Stimulated activated CD8-positive, alpha-beta memory T cell treated with anti-CD3 and anti-CD28 coated beads, Interleukin-7, amount 100 ng/mL, for 1 hour (primary cell): ENCODE data around the gene NHEJ1.

Experiments used
- DNase-seq, 2 donors: peaks; one replicate each; pipeline ENCODE4 v3.0.0-alpha.2; 2020; ENCODE audit warnings: low read depth in 2 of 2

Gene NHEJ1

GRCh38 chr2:219087361-219087760 is 73.3 kb downstream of the NHEJ1 start:
- DNase-seq, result no peak

- no peak for DNase-seq
Measured at GRCh38 chr2:219086196-219086595, 74.4 kb downstream of the NHEJ1 start.

- no peak for DNase-seq
Measured at GRCh38 chr2:219084791-219085190, 75.8 kb downstream of the NHEJ1 start.

- DNase-seq, result no peak
Measured at GRCh38 chr2:219082332-219082958, 78.2 kb downstream of the NHEJ1 start.

DNA sequence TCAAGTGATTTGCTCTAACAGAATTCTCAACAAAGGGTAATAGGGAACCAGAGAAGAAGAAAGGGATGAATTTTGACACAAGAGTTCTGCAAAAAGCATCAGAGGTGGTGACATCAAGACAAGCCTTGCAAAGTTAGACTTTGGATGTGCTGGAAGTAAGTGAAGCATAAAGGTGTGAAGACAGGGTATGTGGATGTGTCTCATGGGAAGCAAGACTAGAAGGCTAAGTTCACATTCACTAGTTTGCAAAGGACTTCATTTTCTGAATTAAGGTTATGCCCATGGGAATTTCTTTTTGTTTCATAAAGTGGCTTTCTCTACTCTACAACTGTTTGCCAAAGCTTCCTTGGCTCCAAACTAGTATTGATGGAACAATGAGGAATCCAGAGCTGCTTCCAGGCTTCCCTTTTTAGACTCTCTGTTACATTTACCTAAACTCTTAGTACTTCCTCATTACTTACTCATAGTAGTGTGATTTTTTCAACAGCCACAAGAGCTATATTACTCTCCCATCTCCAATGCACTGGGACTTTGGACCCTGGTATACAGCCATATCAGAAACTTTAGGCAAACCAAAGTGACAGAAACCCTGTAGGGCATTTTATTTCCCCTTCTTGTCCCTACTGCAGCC is 78.8 kb downstream of the NHEJ1 start:
- no peak for DNase-seq

DNA sequence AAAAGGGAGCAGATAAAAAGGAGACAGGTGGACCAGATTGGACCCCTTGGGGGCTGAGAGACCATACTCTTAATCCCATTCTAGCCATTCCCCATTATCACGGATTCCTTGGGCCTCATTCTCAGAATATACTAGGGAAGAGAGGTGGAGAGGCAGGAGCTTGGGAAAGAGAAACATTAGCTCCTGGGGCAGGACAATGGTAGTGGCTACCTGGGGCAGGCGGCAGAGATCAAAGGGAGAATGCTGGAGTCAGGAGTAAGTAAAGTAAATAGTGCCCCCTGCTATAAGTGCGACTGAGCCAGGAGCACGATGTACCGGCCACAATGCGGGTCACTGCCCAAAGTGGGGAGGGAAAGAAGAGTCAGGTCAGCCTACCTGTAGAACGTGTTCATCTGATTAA is 79.5 kb downstream of the NHEJ1 start:
- no peak for DNase-seq

DNA sequence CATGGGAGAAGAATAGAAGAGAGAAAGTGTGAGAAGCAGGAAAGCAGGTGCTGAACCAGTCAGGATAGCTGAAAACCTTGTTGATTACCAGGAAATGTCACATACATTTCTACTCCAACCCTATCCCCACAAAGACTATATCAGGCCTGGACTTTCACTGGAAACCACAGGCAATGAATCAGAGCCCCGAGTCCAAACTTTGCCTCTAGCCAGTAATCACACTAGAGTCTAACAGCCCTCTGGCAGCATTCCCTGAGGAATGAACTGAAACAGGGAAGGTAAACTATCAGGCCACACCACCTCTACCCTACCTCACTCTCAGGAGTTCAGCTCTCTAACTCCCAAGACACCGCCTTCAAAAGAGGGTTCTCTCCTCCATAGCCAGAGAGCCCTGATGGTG is 81.2 kb downstream of the NHEJ1 start:
- DNase-seq, result no peak

GRCh38 chr2:219078951-219079350 is 81.7 kb downstream of the NHEJ1 start:
- DNase-seq, result no peak

GRCh38 chr2:219078126-219078525 is 82.5 kb downstream of the NHEJ1 start:
- no peak for DNase-seq

DNA sequence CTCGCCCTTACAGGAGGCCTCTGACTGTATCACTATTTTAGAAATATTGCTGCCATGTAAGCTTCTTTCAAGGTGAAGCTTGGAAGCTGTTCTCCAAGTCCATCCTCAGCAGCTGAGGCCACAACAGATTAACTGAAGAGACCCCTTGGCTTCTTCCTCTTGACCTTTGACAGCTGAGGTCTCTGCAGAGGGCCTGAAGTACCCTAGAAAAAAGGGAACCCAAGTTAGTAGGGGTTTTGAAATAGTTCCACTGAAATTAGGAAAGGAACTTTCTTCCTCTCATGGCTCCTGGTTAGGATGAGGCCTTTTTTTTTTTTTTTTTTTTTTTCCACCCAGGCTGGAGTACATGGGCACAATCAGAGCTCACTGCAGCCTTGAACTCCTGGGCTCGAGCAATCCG is 84.4 kb downstream of the NHEJ1 start:
- DNase-seq, result no peak

DNA sequence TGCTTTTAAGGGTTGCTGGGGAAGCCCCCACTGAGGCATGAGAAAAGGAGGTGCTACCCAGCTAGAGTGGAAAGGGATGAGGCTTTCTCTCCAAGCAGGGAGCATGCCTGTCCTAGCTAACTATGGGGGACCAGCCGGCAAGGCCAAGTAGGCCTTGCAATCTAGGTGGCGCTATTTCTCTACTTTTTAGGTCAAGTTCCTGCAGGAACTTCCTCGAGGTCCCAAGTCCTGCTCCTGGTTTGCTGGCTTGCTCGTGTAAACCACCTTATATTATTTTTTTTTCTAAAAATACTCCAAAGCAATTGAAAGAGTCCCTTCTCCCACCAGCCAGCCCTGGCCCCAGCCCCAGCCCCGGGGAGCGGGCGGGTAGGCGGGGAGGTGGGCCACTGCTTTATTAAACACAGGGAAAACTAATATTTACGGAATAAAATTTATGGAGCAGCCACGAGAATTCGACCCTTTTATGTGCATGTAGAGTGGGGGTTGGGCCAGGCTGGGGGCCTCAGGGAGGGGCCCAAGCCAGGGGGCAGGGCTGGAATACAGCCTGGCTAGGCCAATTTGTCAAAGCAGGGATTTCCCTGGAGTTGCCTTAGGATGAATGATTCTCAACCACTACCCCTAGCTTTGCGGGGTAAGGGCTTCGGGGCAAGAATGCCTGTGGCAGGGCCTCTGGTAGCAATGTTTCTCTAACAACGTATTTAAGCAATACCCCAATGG is 87.0 kb downstream of the NHEJ1 start:
- no peak for DNase-seq

GRCh38 chr2:219072741-219073250 is 87.8 kb downstream of the NHEJ1 start:
- no peak for DNase-seq

- DNase-seq, result no peak
Measured at GRCh38 chr2:219071131-219071816, 89.3 kb downstream of the NHEJ1 start.

GRCh38 chr2:219065484-219065883 is 95.1 kb downstream of the NHEJ1 start:
- DNase-seq, result no peak

DNA sequence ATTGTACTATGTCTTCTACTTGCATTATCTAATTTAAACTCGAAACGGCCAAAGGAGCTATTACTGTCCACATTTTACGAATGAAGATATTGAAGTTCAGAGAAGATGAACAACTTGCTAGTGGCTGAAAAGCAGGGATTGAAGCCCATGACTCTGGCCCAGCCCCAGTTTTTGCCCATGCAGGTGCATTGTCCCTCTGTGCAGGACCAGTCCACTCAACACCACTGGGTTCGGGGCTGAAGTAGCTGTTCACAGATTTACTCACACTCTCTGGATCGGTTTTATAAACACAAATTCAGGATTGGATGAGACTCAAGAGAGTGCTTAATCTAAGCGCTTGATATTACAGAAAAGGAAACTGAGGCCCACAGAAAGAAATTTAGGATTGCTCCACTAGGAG is 98.5 kb downstream of the NHEJ1 start:
- DNase-seq, result no peak

GRCh38 chr2:219060821-219061791 is 99.5 kb downstream of the NHEJ1 start, which contains the start of gene IHH:
TSS of gene IHH (minus strand) at chr2:219060921. CDS start at chr2:219060467, 454 bp downstream.
- no peak for DNase-seq

DNA sequence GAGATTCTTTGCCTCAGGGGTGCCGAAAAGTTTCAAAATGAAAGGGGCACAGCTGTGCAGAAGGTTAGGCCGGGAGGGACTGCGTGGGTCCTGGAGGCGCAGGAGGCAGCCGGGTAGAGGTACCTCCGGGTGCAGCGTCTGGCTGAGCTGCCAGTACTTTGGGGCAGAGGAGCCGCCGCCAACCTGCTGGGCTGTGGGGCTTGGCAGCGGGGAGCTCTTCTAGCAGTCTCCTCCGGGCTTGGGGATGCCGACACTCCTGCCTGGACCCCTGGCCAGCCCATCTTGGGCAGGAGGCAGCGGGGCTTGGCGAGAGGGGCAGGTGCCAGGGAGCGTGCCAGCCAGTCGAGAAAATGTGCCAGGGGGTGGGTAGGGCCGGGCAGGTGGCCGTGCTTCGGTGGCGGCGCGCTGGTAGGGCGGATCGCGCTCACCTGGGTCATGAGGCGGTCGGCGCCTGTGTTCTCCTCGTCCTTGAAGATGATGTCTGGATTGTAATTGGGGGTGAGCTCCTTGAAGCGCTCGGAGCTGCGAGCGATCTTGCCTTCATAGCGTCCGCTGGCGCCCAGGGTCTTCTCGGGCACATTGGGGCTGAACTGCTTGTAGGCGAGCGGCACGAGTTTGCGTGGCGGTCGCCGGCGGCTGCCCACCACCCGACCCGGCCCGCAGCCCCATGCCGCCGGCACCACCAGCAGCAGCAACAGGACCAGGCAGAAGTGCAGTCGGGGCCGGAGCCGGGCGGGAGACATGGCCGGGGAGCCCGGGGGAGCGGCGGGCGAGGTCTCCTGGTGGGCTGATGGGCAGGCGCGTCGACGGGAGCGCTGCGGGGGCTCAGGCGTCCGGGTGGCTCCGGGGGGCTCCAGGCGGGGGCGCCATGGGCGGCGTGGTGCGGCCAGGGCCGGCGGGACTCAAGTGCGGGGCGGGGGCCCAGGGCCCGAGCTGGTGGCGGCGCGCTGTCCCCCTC is 100.6 kb downstream of the NHEJ1 start:
- no peak for DNase-seq

- DNase-seq, result no peak
Measured at GRCh38 chr2:219059375-219059724, 101.3 kb downstream of the NHEJ1 start.

DNA sequence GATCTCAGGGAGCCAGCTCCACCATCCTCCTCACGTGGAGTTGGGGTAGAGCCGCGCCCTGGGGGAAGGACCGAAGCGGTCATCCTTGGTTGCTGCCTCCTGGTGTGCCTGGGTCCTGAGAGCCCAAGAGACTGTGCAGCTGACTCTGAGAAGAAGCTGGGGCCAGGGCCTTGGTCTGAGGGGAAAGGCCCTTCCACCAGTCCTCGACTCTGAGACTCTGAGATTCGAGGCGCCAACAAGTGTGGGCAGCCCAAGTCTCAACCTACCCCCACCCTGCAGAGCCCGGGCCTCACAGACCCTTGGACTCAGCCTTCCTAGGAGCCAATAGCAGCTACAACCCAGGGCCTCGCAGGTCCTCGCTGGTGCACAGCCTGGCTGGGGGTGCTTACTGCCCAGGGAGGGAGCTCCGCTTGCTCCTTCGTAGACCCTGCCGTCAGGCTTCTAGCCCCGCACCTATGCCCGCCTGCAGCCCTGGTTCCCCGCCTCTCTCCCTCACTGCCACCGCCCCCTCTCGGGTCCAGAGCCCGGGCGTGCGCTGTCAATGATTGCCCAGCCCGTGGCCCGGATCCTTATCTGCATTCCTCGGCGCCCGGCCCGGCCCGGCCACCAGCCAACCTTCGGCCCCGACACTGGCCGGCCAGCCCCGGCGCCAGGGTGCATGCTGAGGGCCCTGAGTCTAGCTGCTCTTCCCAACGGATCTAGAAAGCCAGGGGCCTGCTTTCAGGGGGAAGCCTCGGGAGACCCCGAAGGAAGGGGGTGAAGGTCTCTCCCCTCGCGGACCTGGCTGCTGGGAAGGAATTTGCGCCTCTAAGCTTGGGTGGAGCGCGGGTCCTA is 101.9 kb downstream of the NHEJ1 start:
- no peak for DNase-seq
